NCI-H1092 (cell line): ENCODE results near the gene KCNQ5.

Source experiments
- DNase-seq: peaks from one replicate; lab custom pipeline; 2025; lab: John Stamatoyannopoulos, UW

Gene KCNQ5

GRCh38 chr6:72639920-72640614, 18.2 kb downstream of the KCNQ5 start:
- no peak for DNase-seq

- DNase-seq, result no peak
Observed at GRCh38 chr6:72640615-72640930, 18.7 kb downstream of the KCNQ5 start.

GRCh38 chr6:72642435-72642834, 20.6 kb downstream of the KCNQ5 start:
- no peak for DNase-seq

- no peak for DNase-seq
Observed at GRCh38 chr6:72643214-72643613, 21.4 kb downstream of the KCNQ5 start.

GRCh38 chr6:72646604-72647485, 25.0 kb downstream of the KCNQ5 start:
- no peak for DNase-seq

- no peak for DNase-seq
Observed at GRCh38 chr6:72647489-72647888, 25.6 kb downstream of the KCNQ5 start.

GRCh38 chr6:72649032-72649984, 27.4 kb downstream of the KCNQ5 start:
- DNase-seq, result no peak

- no peak for DNase-seq
Observed at GRCh38 chr6:72650081-72650745, 28.3 kb downstream of the KCNQ5 start.

GRCh38 chr6:72651174-72651573, 29.3 kb downstream of the KCNQ5 start:
- DNase-seq, result no peak

- no peak for DNase-seq
Observed at GRCh38 chr6:72651967-72652956, 30.4 kb downstream of the KCNQ5 start.

- DNase-seq, result no peak
Observed at GRCh38 chr6:72653026-72653425, 31.2 kb downstream of the KCNQ5 start.

GRCh38 chr6:72654071-72654621, 32.3 kb downstream of the KCNQ5 start:
- DNase-seq, result no peak

GRCh38 chr6:72657407-72658197, 35.7 kb downstream of the KCNQ5 start:
- DNase-seq, result no peak

- no peak for DNase-seq
Observed at GRCh38 chr6:72659754-72660153, 37.9 kb downstream of the KCNQ5 start.

- DNase-seq, result no peak
Observed at GRCh38 chr6:72661411-72661810, 39.5 kb downstream of the KCNQ5 start.

- DNase-seq, result no peak
Observed at GRCh38 chr6:72665599-72665998, 43.7 kb downstream of the KCNQ5 start.

- DNase-seq, result no peak
Observed at GRCh38 chr6:72669324-72669723, 47.5 kb downstream of the KCNQ5 start.

GRCh38 chr6:72672906-72673305, 51.0 kb downstream of the KCNQ5 start:
- DNase-seq, result no peak

- no peak for DNase-seq
Observed at GRCh38 chr6:72674842-72675241, 53.0 kb downstream of the KCNQ5 start.
